Natural killer cell (primary cell): Measurements from ENCODE around the gene NCOA4. TPM values are rescaled to one million over a fixed set of nuclear protein-coding genes. Genes with fewer than 3 reads are reported as not detected.

Experiments
- ATAC-seq, 3 donors: fragments of 150-1000 bp in 2 of 3; fragments of 200-7000 bp in 1 of 3; cut with Tn5 transposase; 1 replicate in 1 of 3; 2 replicates in 2 of 3; pipeline ENCODE4 v1.10.0; 2021; ENCODE audit warnings: mild to moderate bottlenecking in 2 of 3, moderate library complexity in 2 of 3
- DNase-seq, 2 donors: peaks; one replicate each; pipeline versions ENCODE4 v3.0.0 to v3.0.0-alpha.2; 2013 to 2021; ENCODE audit warnings: mixed read lengths in 1 of 2
- H3K27ac ChIP-seq: one replicate; pipeline ENCODE4 v1.5.1; 2013; ENCODE audit warnings: mild to moderate bottlenecking, low read length
- H3K27me3 ChIP-seq: one replicate; pipeline ENCODE4 v1.6.1; 2013; ENCODE audit warnings: low read length; ENCODE audit not compliant: control insufficient read depth, insufficient read depth
- H3K36me3 ChIP-seq: one replicate; pipeline ENCODE4 v1.6.1; 2013; ENCODE audit warnings: low read length; ENCODE audit not compliant: control insufficient read depth, insufficient read depth
- H3K4me1 ChIP-seq: one replicate; pipeline ENCODE4 v1.6.1; 2013; ENCODE audit warnings: low read length; ENCODE audit not compliant: control insufficient read depth, insufficient read depth
- H3K4me3 ChIP-seq: one replicate; pipeline ENCODE4 v1.5.1; 2013; ENCODE audit warnings: low read length
- H3K9me3 ChIP-seq: one replicate; pipeline ENCODE4 v1.6.1; 2013; ENCODE audit warnings: low read length; ENCODE audit not compliant: control insufficient read depth, insufficient read depth
- H3K27ac Mint-ChIP-seq, 2 donors: one replicate each; pipeline ENCODE4 v1.8.0; 2022; ENCODE audit warnings: mild to moderate bottlenecking in 2 of 2, mixed read lengths in 2 of 2, moderate library complexity in 1 of 2
- H3K27me3 Mint-ChIP-seq, 2 donors: one replicate each; pipeline ENCODE4 v1.8.0; 2022; ENCODE audit warnings: low read depth in 2 of 2, mixed read lengths in 2 of 2
- H3K36me3 Mint-ChIP-seq: one replicate; pipeline ENCODE4 v1.8.0; 2022; ENCODE audit warnings: mixed read lengths
- H3K4me1 Mint-ChIP-seq, 2 donors: one replicate each; pipeline ENCODE4 v1.8.0; 2022; ENCODE audit warnings: mixed read lengths in 2 of 2
- H3K4me3 Mint-ChIP-seq: one replicate; pipeline ENCODE4 v1.8.0; 2022; ENCODE audit warnings: mild to moderate bottlenecking, moderate library complexity, mixed read lengths
- H3K9me3 Mint-ChIP-seq, 2 donors: one replicate each; pipeline ENCODE4 v1.8.0; 2022; ENCODE audit warnings: mixed read lengths in 2 of 2
- WGBS: methylation state at CpG from one replicate; pipeline ENCODE4 v1.1.7; 2013; ENCODE audit warnings: missing lambda C conversion rate; ENCODE audit not compliant: insufficient coverage; 5-methylcytosine and 5-hydroxymethylcytosine counted together
- intact Hi-C: fragments of 100-400 bp; cut with micrococcal nuclease; formaldehyde crosslinking; loops from one replicate; pipeline ENCODE4 v1.14.2; 2022
- total RNA-seq, 4 donors: library from RNA; stranded (reverse); fragments of 120-200 nt in 1 of 4; gene quantifications; one replicate each; pipeline versions ENCODE4 v1.2.3 to v1.2.4, GENCODE V29; 2013 to 2022
- TF ChIP-seq, protein P1 (sequence below): fragments of 200-600 bp; IDR thresholded peaks from one replicate; pipeline ENCODE4 v1.8.0; 2022; ENCODE audit warnings: antibody characterized with exemption

Gene NCOA4
- total RNA-seq, 3 donors from 2014 or later (not counting 1 experiment from before 2014, with no cell fraction given) = 88.4 to 104 (median 103) TPM

GRCh38 chr10:46077141-46077554, 46.7 kb upstream of the NCOA4 start:
- Histone ChIP-seq H3K9me3 (no peaks in the 10 kb centered on the region), H3K27me3 (no peaks in the 10 kb centered on the region), H3K4me1 (peaks cover 44% of the 10 kb centered on the region), H3K36me3 (no peaks in the 10 kb centered on the region), H3K27ac (no peak overlapping the region), H3K4me3 (no peak overlapping the region)
- H3K36me3 Mint-ChIP-seq = no peaks in the 10 kb centered on the region
- intact Hi-C loops = no loop called here
- DNase-seq (peak in 1 of 2 donors; percentile 35), ATAC-seq (peak in 2 of 3 donors; percentile 49 to 64)
- WGBS = 58% methylated on average over 4 of the region's 4 CpGs
- H3K4me3 Mint-ChIP-seq = peak overlapping the region; percentile 25
- H3K9me3 Mint-ChIP-seq = no peaks in the 10 kb centered on the region
- peaks cover 0 to 52% of the 10 kb centered on the region in 2 donors for H3K4me1 Mint-ChIP-seq
- H3K27me3 Mint-ChIP-seq = peaks cover 0 to 3% of the 10 kb centered on the region in 2 donors
- TF ChIP-seq, protein P1, sequence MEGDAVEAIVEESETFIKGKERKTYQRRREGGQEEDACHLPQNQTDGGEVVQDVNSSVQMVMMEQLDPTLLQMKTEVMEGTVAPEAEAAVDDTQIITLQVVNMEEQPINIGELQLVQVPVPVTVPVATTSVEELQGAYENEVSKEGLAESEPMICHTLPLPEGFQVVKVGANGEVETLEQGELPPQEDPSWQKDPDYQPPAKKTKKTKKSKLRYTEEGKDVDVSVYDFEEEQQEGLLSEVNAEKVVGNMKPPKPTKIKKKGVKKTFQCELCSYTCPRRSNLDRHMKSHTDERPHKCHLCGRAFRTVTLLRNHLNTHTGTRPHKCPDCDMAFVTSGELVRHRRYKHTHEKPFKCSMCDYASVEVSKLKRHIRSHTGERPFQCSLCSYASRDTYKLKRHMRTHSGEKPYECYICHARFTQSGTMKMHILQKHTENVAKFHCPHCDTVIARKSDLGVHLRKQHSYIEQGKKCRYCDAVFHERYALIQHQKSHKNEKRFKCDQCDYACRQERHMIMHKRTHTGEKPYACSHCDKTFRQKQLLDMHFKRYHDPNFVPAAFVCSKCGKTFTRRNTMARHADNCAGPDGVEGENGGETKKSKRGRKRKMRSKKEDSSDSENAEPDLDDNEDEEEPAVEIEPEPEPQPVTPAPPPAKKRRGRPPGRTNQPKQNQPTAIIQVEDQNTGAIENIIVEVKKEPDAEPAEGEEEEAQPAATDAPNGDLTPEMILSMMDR = no peak
- H3K27ac Mint-ChIP-seq = peak overlapping the region in 1 of 2 donors; percentile 45

- Mint-ChIP-seq H3K9me3 (no peaks in the 10 kb centered on the region), H3K27ac (no peak overlapping the region), H3K4me1 (peaks cover 0 to 43% of the 10 kb centered on the region in 2 donors), H3K27me3 (peaks cover 0 to 3% of the 10 kb centered on the region in 2 donors), H3K4me3 (no peak overlapping the region), H3K36me3 (no peaks in the 10 kb centered on the region)
- TF ChIP-seq, protein P1 = no peak
- DNase-seq (no peak), ATAC-seq (no peak)
- Histone ChIP-seq H3K27me3 (no peaks in the 10 kb centered on the region), H3K27ac (no peak overlapping the region), H3K9me3 (no peaks in the 10 kb centered on the region), H3K4me1 (peaks cover 40% of the 10 kb centered on the region), H3K4me3 (no peak overlapping the region), H3K36me3 (no peaks in the 10 kb centered on the region)
- WGBS = 91% methylated on average over 3 of the region's 3 CpGs
- intact Hi-C loops = no loop called here
Measured at GRCh38 chr10:46075869-46076268, 45.4 kb upstream of the NCOA4 start.

GRCh38 chr10:46074196-46074946, 43.9 kb upstream of the NCOA4 start:
- no peaks in the 10 kb centered on the region for H3K36me3 ChIP-seq
- H3K27ac Mint-ChIP-seq = no peak overlapping the region
- WGBS = 69% methylated on average over 4 of the region's 4 CpGs
- H3K4me1 ChIP-seq = peaks cover 26% of the 10 kb centered on the region
- DNase-seq (no peak), ATAC-seq (peak in 1 of 3 donors; percentile 45)
- H3K27me3 Mint-ChIP-seq = peaks cover 0 to 3% of the 10 kb centered on the region in 2 donors
- H3K36me3 Mint-ChIP-seq = no peaks in the 10 kb centered on the region
- H3K27ac ChIP-seq = no peak overlapping the region
- peaks cover 0 to 30% of the 10 kb centered on the region in 2 donors for H3K4me1 Mint-ChIP-seq
- H3K4me3 Mint-ChIP-seq = no peak overlapping the region
- no peaks in the 10 kb centered on the region for H3K9me3 Mint-ChIP-seq
- intact Hi-C loops = no loop called here
- no peak overlapping the region for H3K4me3 ChIP-seq
- TF ChIP-seq, protein P1 = no peak
- no peaks in the 10 kb centered on the region for H3K9me3 ChIP-seq
- no peaks in the 10 kb centered on the region for H3K27me3 ChIP-seq
